Activated T-cell treated with anti-CD3 and anti-CD28 coated beads for 48 hours (primary cell): Measurements from ENCODE around the gene TSEN34.
"Not testable (repeated sequence)": the region's sequence is repeated elsewhere in the genome, so short reads cannot be mapped to it uniquely, and the experiment has no call there.

Experiments
- DNase-seq: peaks from one replicate; pipeline ENCODE4 v3.0.0-alpha.2; 2020; ENCODE audit warnings: low read depth

TSEN34 gene

DNA sequence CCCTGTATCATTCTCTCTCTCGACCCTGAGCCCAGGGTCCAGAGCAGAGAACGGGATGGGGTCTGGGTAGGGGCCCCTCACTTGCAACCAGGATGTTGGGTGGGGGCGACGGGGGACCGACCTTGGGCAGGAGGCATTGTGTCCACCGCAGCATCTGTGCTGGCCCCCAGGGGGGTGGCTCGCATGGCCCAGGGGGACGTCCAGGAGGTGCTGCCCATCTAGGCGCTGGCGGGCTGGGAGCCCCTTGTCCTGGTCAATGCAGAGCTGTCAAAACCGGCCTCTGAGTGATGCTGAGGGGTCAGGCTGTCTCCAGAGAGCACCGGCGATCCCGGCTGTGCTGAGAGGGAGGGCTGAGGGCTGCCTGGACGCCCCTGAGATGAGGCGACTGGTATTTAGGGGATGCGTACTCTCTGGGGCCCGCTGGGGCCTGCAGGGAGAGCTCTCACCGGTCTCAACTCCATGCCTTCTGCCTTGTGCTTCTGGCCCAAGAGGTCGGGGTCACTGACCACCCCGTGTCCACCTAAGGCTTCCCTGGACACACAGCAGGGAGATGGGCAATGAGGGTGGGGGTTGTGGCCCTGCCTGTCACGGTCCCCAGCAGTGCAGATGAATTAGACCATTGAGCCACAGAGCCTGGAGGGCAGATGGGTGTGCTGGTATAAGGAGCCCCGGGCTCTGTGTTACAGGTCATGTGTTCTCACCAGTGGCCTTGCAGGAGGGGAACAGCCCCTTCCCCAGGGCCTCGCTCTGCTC, 18.1 kb downstream of the TSEN34 start:
- peak; percentile 41 for DNase-seq

DNA sequence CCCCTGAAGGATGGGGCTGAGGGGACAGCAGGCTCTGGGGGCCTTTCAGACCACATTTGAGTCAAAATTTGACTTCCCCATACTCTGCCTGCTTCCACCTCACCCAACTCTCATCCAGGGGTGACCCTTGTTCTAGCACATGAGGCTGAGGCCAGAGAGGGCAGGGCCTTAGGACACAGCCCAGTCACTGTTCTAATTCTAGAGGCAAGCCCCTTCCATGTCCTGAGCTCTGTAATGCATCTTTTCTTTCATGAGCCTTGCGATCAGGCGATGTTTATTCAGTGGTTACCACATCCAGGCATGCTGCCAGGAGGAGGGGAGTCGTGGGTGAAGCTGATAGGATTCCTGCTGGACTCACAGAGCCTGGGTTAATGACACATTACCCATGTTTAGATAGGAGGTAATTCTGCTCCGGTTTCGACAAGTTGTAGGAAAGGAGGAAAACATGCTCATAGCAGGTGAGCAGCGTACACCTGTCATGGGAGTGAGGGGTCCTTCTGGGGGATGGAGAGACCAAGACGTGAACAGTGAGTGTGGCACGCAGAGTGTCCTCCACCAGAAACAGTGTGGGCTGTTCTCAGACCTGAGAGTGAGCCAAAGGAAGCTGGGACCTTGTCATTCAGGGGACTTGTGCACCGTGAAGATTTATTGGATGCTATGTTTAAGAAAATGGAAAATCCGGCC, 18.8 kb downstream of the TSEN34 start:
- DNase-seq, result no peak

DNA sequence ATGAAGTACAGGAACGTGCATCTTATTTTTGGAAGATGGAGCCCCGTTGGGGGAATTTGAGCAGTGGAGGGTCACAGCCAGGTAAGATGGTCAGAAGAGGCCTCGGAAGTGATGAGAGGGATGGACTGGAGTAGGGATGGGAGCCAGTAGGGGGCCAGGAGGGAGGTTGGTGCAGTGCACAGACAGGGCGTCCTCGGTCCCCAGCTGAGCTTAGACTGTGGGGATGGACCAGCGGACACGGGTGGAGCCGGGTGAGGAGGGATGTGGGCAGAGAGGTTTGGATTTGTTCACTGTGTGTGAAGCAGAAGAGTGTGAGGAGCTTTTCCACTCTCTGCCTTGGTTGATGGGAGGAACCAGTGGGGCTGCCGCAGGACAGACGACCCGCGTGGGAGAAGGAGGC, 20.1 kb downstream of the TSEN34 start:
- no peak for DNase-seq

DNA sequence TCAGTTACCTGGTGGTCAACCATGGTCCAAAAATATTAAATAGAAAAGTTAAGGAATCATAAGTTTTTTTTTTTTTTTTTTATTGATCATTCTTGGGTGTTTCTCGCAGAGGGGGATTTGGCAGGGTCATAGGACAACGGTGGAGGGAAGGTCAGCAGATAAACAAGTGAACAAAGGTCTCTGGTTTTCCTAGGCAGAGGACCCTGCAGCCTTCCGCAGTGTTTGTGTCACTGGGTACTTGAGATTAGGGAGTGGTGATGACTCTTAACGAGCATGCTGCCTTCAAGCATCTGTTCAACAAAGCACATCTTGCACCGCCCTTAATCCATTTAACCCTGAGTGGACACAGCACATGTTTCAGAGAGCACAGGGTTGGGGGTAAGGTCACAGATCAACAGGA, 23.1 kb downstream of the TSEN34 start:
- DNase-seq, result not testable (repeated sequence)

DNA sequence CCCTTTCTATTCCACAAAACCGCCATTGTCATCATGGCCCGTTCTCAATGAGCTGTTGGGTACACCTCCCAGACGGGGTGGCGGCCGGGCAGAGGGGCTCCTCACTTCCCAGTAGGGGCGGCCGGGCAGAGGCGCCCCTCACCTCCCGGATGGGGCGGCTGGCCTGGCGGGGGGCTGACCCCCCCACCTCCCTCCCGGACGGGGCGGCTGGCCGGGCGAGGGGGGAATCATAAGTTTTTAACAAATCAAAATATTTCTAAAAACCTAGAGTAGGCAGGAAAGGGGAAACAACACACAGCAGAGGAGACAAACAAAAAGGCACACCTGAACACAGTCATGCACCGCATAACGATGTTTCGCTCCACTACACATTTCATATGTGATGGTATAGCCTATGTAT, 23.6 kb downstream of the TSEN34 start:
- DNase-seq, result not testable (repeated sequence)

DNA sequence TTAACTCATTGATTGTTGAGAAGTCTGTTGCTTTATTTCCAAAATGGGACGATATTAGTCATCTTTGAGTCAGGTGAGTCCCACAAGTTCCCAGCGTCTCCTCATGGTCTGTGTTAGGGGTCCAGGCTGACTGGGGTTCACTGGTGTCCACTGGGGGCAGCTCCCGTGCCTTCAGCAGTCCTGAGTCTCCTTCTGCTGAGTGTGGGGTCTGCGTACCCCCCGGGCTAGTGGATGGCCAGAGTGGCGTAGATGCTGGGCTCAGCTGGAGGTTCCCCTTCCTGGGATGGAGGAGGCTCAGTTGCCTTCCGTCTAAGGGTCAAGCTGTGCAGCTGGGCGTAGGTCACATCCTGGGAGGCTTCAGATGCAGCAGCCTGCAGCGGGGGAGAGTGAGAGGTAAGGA, 25.8 kb downstream of the TSEN34 start:
- no peak for DNase-seq

DNA sequence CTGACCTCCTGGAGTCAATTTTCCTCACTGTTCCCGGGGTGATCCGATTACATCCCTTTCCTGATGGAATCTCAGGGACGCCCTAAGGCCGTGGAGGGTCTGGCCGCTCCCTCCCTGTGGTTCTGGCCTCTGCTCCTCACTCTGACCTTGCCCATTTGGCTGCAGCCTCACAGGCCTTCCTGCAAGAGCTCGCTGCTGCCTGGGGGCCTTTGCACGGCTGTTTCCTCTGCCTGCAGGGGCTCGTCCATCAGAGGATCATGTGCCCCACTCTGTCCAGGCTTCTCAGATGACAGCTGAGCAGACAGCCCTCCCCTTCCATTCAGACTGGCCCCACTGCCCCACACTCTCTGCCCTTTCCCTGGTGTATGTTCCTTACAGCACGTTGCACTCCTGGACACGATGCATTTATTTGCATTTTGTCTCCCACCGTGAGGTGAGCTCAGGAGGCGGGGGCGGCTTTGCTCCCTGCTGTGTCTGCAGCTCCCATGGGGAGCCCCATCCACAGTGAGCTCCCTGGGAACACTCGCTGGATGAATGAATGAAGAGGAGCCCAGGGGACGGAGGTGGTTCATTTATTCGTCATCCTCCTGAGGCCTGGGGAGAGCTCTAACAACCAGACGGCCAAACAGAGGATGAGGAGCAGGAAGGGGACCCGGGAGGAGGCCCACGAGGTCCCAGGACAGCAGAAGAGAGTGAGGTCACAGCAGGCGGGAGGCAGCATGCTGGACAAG, 26.6 kb downstream of the TSEN34 start:
- DNase-seq, result not testable (repeated sequence)

DNA sequence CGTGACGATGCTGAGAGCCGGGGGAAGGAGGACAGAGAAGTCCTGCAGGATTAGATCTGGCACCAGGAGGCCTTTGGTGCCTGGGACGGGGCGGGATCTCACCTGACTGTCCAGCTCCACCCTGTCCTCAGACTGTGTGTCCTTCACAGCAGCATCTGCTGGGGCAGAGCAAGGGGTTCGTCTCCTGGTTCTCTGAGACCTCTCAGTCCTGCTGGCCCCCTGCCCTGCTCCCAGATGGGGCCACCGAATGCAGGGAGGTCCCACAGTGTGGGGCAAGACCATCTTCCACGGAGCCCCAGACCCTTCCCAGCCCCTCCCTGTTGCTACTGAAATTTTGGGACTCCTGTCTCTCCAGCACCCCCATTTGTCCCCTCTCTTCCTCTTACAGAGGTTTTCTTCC, 27.2 kb downstream of the TSEN34 start:
- no peak for DNase-seq

DNA sequence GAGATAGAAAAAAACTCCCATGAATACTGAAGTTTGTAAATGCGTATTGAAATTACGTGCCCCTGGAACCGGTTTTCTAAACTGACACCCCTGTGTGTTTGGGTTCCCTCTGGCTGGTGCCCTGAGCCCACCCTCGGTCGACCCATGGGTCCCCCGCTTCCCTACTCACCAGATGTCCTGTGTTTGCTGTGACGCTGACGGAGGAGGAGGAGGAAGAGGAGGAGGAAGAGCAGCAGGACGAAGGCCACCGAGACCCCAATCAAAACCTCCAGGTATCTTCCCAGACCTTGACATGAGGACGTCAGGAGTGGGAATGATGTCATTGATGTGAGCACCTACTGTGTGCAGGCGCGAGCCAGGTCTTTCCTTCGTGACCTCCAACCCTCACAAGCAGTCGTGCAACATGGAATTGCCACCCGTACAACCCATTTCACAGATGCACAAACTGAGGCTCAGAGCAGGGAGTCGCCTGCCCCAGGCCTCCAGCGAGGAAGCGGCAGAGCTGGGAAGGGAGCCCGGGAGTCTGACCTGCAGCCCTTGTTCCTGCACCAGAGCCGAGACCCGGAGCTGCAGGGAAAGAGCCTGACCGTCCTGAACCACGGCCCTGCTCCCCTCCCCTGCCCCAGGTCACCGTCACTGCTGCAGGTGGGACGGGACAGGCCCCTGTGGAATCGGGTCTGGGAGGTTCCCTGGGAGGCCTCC, 28.0 kb downstream of the TSEN34 start:
- no peak for DNase-seq

DNA sequence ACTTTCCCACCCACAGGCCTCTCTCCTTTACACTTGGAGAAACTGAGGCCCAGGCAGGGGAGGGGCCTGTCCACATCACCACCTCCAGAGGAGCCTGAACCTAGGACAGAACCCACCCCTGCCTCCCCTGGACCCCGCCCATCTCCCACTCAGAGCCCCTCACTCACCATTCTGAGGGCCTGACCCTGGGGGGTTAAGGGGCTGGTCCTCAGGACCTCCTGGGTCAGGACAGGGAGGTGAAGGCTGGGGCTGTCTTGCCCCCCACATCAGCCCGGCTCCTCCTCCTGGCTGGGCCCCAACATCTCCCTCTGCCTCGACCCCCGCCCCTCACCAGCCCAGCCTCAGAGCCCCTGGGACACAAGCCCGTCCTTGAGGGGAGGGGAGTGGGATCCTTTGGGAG, 28.6 kb downstream of the TSEN34 start:
- DNase-seq, result not testable (repeated sequence)

DNA sequence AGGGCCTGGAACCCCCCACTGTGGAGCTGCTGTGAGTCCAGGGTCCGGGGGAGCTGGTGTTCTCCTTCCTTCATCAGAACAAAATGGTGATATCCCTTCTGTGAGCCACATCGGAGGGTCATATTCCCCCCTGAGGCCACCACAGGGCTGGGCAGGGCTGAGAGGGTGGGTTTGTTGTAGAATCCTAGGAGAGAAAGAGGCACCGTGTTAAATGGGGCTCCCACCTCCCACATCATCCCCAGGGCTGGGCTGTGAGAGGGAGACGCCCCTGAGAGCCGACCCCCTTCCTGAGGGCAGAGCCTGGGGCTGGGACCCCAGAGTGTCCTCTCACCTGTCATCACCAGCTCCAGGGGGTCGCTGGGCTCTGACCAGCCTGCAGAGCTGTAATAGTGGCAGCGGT, 30.8 kb downstream of the TSEN34 start:
- not testable (repeated sequence) for DNase-seq

DNA sequence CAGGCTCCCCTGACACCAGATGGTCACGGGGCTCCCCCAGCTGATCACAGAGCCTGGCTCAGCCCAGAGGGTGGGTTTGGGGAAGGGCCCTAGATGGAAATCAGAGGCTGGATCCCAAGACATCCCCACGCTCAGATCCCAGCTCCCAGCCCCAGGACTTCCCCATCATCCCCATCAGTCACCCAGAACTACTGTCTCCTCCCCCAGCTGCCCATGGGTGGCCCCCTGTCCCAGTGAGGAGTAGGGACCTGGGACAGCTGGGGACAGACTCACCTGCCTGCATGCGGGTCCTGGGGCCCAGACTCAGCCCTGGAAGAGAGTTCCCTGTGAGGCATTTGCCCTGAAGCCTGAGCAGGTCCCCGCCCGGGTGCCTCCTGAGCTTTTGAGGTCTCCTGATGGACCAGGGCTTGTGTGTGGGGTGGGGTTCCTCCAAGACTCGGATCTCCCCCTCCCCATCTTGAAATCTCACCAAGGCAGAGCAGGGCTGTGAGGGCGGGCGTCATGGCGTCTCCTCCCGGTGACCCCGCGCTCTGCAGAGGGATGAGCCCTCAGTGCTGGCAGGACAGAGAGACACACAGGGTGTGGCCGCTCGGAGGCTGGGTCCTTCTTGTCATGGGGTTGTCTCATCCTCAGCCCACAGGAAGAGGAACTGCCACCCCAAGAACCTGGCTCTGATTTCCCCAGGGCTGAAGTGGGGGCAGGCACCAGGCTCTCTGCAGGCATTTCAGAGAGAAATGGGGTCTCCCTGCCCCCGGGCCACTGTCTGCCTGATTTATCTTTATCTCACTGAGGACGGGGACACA, 31.6 kb downstream of the TSEN34 start, which contains the start of gene LILRB3:
TSS of gene LILRB3 (minus strand) at position 534 of the 803 bp plus-strand sequence. CDS start at position 503, 31 bp downstream.
- DNase-seq, result not testable (repeated sequence)

DNA sequence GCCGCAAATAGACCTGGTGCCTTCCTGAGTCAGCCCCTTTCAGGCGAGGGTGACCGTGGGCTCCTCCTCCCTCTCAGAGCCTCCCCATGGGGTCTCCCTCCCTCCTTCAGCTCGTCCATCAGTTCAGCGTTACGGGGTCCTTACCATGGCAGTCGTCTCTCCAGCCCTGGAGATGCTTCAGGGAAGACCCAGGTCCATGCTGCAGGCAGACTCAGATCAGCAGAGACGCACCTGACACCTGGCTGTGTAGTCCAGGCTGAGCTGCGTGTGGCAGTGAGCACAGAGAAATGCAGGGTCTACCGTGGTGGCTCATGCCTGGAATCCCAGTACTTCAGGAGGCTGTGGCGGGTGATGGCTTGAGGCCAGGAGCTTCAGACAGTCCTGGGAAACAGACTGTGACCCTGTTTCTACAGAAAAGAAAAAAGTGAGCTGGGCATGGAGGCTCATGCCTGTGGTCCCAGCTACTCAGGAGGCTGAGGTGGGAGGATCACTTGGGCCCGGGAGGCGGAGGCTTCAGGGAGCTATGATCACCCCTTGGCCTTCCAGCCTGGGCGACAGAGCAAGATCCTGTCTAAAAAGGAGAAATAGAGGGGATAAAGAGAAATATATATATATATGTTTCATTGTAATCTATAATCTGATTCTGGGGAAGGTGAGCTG, 32.3 kb downstream of the TSEN34 start:
- not testable (repeated sequence) for DNase-seq

DNA sequence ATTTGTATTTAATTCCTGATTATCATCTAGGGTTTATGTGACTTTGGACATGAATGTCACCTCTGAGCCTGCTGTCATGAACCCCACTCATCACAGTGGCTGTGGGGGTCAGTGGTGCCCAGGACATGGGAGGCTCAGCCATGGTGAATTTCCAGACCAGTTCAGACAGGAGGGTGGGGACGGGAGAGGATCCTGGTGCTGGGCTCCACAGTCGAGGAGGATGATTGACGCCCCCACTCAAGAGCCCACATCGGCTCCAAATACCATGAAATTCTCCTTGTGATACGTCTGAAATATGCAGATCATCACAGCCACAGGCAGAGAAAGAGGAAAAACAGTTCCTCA, 32.8 kb downstream of the TSEN34 start:
- DNase-seq, result not testable (repeated sequence)

DNA sequence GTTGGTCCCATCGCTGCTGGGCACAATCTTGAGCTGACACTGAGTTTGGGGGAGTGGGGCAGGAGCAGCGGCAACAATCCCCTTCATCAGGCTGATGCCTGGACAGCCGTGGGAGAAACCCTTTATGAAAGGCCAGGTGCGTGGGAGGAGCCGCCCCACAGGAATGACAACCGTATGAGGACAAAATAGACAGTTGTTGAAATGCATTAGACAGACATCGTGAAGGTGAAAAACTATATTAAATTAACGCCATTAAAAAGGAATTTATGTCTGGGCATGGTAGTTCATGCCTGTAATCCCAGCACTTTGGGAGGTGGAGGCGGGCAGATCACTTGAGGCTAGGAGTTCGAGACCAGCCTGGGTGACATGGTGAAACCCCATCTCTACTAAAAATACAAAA, 33.5 kb downstream of the TSEN34 start:
- not testable (repeated sequence) for DNase-seq

DNA sequence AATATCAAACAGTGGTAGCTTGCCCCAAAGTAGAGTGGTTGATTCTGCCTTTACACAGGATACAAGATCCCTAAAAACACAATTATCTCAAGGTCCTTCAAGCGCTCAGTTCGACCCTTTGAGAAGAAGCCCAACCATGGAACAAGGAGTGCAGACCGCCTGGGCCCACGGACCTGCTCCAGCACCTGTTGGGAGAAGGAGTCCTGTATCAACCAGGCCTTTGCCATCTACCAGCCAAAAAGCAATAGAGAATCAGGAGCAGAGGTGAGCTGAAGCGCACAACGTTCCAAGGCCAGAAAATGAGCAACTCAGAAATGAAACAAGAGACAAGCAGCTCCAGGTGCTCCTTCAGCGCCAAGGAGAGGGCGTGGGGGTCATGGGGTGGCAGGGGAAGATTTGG, 38.0 kb downstream of the TSEN34 start:
- DNase-seq, result no peak

DNA sequence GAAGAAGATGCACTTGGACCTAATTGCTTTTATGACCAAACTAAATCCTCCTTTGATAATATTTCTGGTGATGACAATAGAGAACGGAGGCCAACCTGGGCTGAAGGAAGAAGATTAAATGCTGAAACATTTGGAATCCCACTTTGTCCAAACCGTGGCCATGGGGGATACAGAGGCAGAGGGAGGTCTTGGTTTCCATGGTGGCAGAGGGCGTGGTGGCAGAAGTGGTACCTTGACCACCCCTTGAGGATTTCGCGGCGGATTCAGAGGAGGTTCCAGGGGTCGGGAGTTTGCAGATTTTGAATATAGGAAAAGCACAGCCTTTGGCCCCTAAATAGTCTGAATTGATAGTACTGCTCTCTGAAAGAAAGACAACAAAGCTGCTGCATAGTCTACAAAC, 38.9 kb downstream of the TSEN34 start:
- DNase-seq, result no peak

DNA sequence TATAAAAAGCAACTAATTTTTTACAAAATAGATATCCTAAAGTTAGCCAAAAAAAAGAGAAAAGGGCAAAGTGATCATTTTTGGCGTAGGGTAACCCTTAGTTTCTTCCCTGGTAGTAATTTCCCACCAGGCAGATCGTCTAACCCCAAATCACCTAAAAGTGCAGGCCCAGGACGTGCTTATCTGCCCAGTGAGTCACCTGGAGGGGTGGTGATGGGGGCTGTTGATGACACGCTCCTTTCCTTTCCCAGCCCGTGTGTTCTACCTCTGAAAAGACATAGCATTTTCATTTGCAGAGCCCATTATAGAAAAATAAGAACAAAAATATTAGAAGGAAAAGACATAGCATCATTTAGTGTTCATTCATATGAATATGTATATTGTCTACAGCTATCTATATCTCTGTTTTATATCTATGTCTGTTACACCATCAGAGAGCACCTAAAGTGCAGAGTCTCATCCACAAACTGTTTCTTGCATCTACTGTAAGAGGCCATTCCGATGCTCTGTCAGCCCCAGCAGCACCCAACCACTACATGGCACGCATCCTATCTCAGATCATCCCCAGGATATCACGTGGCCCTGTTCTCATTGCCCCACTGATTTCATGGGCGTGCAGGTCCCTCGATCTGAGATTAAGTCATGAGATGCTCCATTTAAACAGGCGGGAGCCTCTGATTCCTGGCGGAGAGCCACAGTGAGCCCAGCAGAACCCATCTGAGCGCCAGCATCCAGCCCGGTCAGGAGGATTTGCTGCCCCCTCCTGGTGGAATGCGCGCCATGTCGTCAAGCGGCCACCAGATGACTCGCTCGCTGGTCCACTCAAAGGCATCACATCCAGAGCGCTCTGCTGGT, 40.2 kb downstream of the TSEN34 start:
- DNase-seq, result peak; percentile 78

DNA sequence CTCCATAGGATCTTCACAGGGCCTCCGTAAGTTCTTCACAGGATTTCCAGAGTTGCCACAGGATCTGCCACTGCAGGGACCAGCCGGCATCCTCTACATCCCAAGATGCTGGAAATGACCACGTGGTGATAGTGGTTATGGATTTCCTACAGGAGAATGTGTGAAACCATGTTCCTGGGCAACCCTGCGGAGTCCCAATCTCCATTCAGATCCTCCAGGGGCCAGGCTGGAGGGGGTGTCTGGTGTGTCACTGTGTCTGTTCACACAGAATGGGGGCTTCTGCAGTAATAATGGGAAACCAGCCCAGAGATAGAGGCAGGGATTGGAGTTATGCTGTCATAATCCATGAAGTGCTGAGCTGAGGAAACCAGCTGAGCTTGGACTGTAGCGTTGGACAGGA, 42.8 kb downstream of the TSEN34 start:
- DNase-seq, result no peak
